NK-92 treated with Interleukin-12 subunit alpha and Interleukin-12 subunit beta, amount 100 ng/mL, for 24 hours (cell line): ENCODE results near the gene DTD1.

ENCODE experiments used
- DNase-seq: peaks from one replicate; lab custom pipeline; 2025; lab: John Stamatoyannopoulos, UW

Gene DTD1

DNA sequence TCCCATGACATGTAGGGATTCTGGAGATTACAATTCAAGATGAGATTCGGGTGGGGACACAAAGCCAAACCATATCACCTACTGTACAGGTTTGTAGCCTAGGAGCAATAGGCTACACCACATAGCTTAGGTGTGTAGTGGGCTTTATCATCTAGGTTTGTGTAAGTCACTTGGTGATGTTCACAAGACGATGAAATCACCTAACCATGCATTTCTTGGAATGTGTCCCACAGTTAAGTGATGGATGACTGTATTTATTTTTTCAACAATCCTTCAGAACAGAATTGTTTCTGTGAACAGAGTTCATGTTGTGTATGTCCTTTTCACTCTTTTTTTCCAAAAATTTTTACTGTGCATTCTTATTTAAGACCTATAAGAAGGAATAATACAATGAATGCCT, 76.1 kb downstream of the DTD1 start:
- no peak for DNase-seq

- no peak for DNase-seq
These were observed 77.3 kb downstream of the DTD1 start for GRCh38 chr20:18665135-18665534.

GRCh38 chr20:18666803-18667415, 79.1 kb downstream of the DTD1 start:
- no peak for DNase-seq

- DNase-seq: no peak
These were observed 81.6 kb downstream of the DTD1 start for GRCh38 chr20:18669241-18670019.

- DNase-seq: no peak
These were observed 83.4 kb downstream of the DTD1 start for GRCh38 chr20:18671203-18671710.

- DNase-seq: no peak
These were observed 85.0 kb downstream of the DTD1 start for GRCh38 chr20:18672834-18673233.

GRCh38 chr20:18676396-18676795, 88.5 kb downstream of the DTD1 start:
- no peak for DNase-seq

DNA sequence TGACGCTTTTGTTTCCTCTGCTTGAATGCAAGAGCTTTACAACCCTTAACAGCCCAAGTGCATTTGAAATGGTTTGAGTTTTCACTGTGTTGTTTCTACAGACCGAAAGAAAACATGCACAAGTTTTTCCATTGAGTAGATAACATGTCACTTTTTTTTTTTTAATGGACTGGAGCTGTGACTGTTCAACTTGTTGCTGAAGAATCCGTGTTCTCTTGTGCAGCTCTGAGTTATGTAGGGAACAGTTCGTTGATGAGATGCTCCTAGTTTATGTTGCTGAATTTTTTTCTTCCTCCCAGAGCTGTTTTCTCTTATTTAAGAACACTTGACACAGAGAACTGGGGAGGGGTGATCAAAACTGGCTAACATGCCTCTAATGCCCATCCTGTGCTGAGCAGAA, 89.3 kb downstream of the DTD1 start:
- DNase-seq: no peak

- DNase-seq: no peak
These were observed 90.9 kb downstream of the DTD1 start for GRCh38 chr20:18678549-18679419.

DNA sequence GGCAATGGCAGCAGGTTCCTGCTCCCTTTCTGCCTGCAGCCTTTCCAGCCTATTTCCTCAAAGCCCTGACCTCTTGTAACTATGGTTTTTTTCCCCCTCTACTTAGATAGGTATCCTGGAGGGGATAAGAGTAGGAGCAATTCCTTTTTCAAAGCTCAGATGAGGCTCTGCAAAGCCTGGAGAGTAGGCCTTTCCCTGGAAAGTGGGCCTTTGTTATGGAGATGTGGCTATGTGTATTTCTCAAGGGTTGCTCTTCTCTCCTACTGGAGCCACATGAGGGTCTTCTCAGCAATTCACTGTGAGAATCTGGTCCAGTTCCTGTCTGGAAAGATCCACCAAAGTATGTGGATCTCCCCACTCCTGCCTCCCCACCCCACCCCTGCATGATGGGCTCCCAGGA, 96.0 kb downstream of the DTD1 start:
- DNase-seq: no peak

GRCh38 chr20:18684775-18685174, 96.9 kb downstream of the DTD1 start:
- no peak for DNase-seq

DNA sequence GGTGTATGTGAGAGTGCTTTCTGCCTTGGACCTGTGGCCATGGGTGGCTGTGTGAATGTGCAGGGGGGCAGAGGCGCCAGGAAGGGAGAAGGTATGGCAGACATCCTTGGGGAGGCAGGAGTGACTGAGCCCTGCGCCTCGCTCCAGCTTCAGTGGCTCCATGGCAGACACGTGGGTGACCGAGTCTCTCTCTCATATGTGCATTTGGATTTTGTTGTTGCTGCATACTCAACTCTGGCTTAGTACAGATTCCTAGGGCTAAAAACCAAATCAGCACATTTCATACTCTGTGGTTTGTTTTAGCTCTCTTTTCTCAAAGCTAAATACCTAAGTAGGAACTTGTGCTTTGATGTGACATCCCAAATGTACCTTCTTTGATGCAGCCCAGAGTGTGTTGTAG, 97.6 kb downstream of the DTD1 start:
- DNase-seq: no peak

DNA sequence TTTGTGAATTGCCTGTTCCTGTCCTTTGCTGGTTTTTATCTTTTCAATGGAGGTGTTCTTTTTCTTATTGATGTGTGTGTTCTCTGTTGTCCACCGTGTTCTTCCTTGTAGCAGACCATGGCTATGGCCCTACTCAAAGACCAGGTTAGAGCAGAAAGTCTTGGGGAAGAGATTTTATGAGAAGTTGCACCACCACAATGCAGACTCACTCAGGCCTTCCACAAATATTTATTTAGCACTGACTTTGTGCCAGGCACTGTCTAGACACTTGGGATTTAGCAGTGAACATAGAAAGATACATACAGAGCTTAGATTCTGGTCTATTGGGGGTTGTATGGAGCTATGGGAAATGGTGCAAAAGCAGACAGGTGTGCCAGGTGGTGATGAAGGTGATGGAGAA, 98.8 kb downstream of the DTD1 start:
- DNase-seq: no peak

- DNase-seq: no peak
These were observed 100.8 kb downstream of the DTD1 start for GRCh38 chr20:18688676-18689075.

DNA sequence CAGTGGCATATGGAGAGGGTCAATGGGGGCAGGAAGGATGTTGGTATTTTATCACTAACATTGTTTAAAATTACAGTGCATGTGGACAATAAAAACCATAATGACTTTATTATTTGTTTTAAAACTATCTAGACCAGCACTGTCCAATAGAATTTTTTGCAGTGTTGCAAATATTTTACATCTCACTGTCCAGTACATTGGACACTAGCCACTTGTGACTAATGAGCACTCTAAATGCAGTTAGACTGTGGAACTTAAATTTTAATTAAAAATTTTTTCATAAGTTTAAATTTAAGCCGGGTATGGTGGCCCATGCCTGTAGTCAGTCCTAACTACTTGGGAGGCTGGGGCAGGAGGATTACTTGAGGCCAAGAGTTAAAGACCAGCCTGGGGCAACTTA, 101.7 kb downstream of the DTD1 start:
- DNase-seq: no peak

- no peak for DNase-seq
These were observed 104.6 kb downstream of the DTD1 start for GRCh38 chr20:18692447-18692846.

GRCh38 chr20:18694071-18694470, 106.2 kb downstream of the DTD1 start:
- DNase-seq: no peak

- no peak for DNase-seq
These were observed 107.3 kb downstream of the DTD1 start for GRCh38 chr20:18695175-18695574.

- no peak for DNase-seq
These were observed 111.0 kb downstream of the DTD1 start for GRCh38 chr20:18698735-18699380.

GRCh38 chr20:18701969-18702368, 114.1 kb downstream of the DTD1 start:
- DNase-seq: no peak

DNA sequence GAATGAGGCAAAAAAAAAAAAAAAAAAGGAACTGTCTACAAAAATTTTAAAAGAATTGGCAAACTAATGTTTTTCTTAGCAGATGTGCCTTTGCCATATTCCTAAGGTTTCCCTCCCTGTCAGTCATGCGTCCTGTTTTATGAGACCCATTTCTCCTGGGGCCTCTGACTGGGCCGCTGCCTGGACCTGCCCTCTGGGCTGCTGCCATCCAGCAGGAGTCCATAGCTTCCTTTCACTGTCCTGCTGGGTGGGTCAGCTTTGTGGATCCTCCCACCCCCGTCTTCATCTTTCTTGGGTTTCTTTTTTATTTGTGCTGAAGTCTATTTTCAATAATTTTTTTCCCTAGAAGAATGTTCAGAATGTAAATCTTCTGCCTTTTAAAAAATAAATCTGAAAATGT, 114.9 kb downstream of the DTD1 start:
- DNase-seq: no peak

DNA sequence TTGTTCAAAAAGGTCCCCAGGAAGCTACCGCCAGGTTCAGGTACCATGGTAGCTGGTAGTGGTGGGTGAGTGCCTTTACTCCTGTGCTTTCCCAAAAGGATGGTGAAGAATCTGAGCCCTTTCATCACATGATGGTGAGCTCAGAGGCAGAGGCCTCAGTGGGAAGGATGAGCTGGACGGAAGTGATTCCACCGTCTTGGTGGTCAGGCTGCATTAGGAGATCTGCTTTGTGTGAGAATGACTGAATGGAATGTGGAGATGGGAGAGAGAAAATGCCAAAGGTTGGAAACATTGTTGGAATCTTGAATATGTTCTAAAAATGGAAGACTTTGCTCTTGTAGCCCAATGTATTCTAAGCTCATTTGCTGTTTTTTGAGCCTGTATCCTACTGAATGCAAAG, 117.6 kb downstream of the DTD1 start:
- DNase-seq: no peak
